Upper lobe of left lung (tissue), 6 donors: ENCODE data around the gene SAPCD2. TPM values are rescaled to one million over a fixed set of nuclear protein-coding genes. Genes with fewer than 3 reads are reported as not detected.

ENCODE experiments used
- ATAC-seq, 2 donors: fragments of 200-7000 bp; cut with Tn5 transposase; one replicate each; pipeline ENCODE4 v1.9.1; 2022; ENCODE audit warnings: mild to moderate bottlenecking in 2 of 2, moderate library complexity in 2 of 2; ENCODE audit not compliant: low FRiP score in 2 of 2
- DNase-seq, 2 donors: peaks; one replicate each; pipeline ENCODE4 v3.0.0-alpha.2; 2019 to 2020
- H3K27ac ChIP-seq, 4 donors: fragments of 200-600 bp; sonication (generic); one replicate each; pipeline ENCODE4 v1.5.1; 2016 to 2019
- H3K27me3 ChIP-seq, 4 donors: fragments of 200-600 bp; sonication (generic); one replicate each; pipeline ENCODE4 v1.5.1; 2017 to 2019
- H3K36me3 ChIP-seq, 4 donors: fragments of 200-600 bp; sonication (generic); one replicate each; pipeline ENCODE4 v1.5.1; 2016 to 2019
- H3K4me1 ChIP-seq, 4 donors: fragments of 200-600 bp; sonication (generic); one replicate each; pipeline ENCODE4 v1.5.1; 2018 to 2019
- H3K4me3 ChIP-seq, 4 donors: fragments of 200-600 bp; sonication (generic); one replicate each; pipeline ENCODE4 v1.5.1; 2017 to 2019; ENCODE audit warnings: mild to moderate bottlenecking in 2 of 4, moderate library complexity in 1 of 4
- H3K9me3 ChIP-seq, 4 donors: fragments of 200-600 bp; sonication (generic); one replicate each; pipeline ENCODE4 v1.5.1; 2018 to 2019
- CTCF ChIP-seq, 6 experiments: fragments of 450-650 bp in 4 of 6; fragments of 200-600 bp in 2 of 6; sonication (generic) in 2 of 6; IDR thresholded peaks; one replicate each; pipeline ENCODE4 v1.5.1; 2016 to 2019; ENCODE audit warnings: antibody characterized with exemption in 6 of 6
- EP300 ChIP-seq, 4 donors: sonication (generic); formaldehyde crosslinking; IDR thresholded peaks; one replicate each; pipeline ENCODE4 v1.5.1; 2017; ENCODE audit warnings: antibody characterized with exemption in 4 of 4, control low read depth in 2 of 4
- POLR2A ChIP-seq, 4 donors: fragments of 450-650 bp; IDR thresholded peaks; one replicate each; pipeline ENCODE4 v1.5.1; 2016 to 2017; ENCODE audit warnings: antibody characterized with exemption in 4 of 4, mild to moderate bottlenecking in 2 of 4
- POLR2AphosphoS5 ChIP-seq, 2 donors: sonication (generic); formaldehyde crosslinking; IDR thresholded peaks; one replicate each; pipeline ENCODE4 v1.5.1; 2017; ENCODE audit warnings: antibody characterized with exemption in 2 of 2
- WGBS, 2 donors: methylation state at CpG; one replicate each; pipeline ENCODE4 v1.1.5; 2017 to 2018; 5-methylcytosine and 5-hydroxymethylcytosine counted together
- total RNA-seq, 6 donors: library from RNA; depleted of rRNA in 4 of 6; stranded (reverse); fragments of >200 nt in 4 of 6; gene quantifications; one replicate each; pipeline versions ENCODE4 v1.1.0 to v1.2.1, GENCODE V29; 2016 to 2021
- donor health status: DM: no; HTN: no; CAD: no; lungs with moderate emphysema.
- donor health status: DM: no; HTN: yes; CAD: no; lungs with severe emphysema.

SAPCD2 gene
- total RNA-seq, 6 donors from 2014 or later, result 0.69 to 6.8 (median 1.4) TPM

DNA sequence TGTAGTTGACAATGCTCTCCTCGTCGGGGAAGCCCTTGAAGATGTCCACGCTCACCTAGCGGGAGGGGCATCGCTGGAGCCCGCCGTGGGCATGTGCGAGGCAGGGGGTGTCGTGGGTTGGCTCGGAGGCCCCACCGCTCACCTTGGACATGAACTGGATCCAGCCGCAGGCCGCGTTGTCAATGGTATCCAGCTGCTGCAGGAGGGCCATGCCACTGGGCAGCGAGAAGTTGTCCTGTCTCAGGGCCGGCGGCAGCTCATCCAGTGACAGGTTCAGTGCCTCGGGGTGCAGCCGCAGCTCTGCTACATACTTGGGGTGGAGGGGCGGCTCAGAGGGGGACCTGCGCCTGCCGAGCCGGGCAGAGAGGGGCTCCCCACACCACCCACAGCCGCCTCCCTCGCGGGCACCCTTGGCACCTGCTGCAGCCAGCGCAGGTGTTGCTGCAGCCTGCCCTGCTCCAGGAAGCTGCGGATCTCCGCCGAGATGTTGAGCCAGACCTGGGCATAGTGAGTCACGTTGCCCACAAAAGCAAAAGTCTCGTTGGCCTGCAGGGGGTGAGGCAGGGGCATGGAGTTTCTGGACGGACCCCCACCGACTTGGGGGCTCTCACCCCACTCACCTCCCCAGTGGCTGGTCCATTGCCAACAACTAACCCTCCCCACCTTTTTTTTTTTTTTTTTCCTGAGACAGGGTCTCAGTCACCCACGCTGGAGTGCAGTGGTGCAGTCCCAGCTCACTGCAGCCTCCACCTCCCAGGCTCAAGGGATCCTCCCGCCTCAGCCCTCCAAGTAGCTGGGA, 51.4 kb downstream of the SAPCD2 start:
- 84 to 90% methylated on average over 19 to 21 of the region's 36 CpGs for WGBS, 2 donors
- Histone ChIP-seq H3K27me3 (no peaks in the 10 kb centered on the region), H3K27ac (no peak overlapping the region), H3K36me3 (peaks cover 0 to 48% (median 32%) of the 10 kb centered on the region in 4 donors), H3K9me3 (no peaks in the 10 kb centered on the region), H3K4me1 (no peaks in the 10 kb centered on the region), H3K4me3 (no peak overlapping the region)
- ATAC-seq (no peak), DNase-seq (peak in 1 of 2 donors; percentile 76)
- no peak for TF ChIP-seq EP300 (IDR thresholded peaks at IDR 0.05)
- no peak for TF ChIP-seq CTCF (IDR thresholded peaks at IDR 0.05)
- TF ChIP-seq POLR2AphosphoS5 (IDR thresholded peaks at IDR 0.05), result no peak
- TF ChIP-seq POLR2A (IDR thresholded peaks at IDR 0.05), result no peak

- H3K4me1 ChIP-seq, result no peaks in the 10 kb centered on the region
- no peak overlapping the region for H3K4me3 ChIP-seq
- WGBS, 2 donors, result 95 to 96% methylated on average over 21 to 36 of the region's 45 CpGs
- H3K36me3 ChIP-seq, result peaks cover 0 to 53% (median 37%) of the 10 kb centered on the region in 4 donors
- TF ChIP-seq POLR2A (IDR thresholded peaks at IDR 0.05) (no peak), CTCF (IDR thresholded peaks at IDR 0.05) (no peak), EP300 (IDR thresholded peaks at IDR 0.05) (no peak), POLR2AphosphoS5 (IDR thresholded peaks at IDR 0.05) (no peak)
- ATAC-seq, result no peak
- no peak overlapping the region for H3K27ac ChIP-seq
- no peaks in the 10 kb centered on the region for H3K27me3 ChIP-seq
- DNase-seq, result peak in 1 of 2 donors; percentile 61
- H3K9me3 ChIP-seq, result no peaks in the 10 kb centered on the region
Observed at GRCh38 chr9:137017791-137018497, 52.4 kb downstream of the SAPCD2 start.

GRCh38 chr9:137017071-137017470, 53.3 kb downstream of the SAPCD2 start:
- no peaks in the 10 kb centered on the region for H3K9me3 ChIP-seq
- DNase-seq (peak in 1 of 2 donors; percentile 78), ATAC-seq (no peak)
- no peak for TF ChIP-seq CTCF (IDR thresholded peaks at IDR 0.05)
- TF ChIP-seq POLR2A (IDR thresholded peaks at IDR 0.05), result no peak
- TF ChIP-seq POLR2AphosphoS5 (IDR thresholded peaks at IDR 0.05), result no peak
- TF ChIP-seq EP300 (IDR thresholded peaks at IDR 0.05), result no peak
- no peaks in the 10 kb centered on the region for H3K27me3 ChIP-seq
- no peak overlapping the region for H3K4me3 ChIP-seq
- H3K4me1 ChIP-seq, result no peaks in the 10 kb centered on the region
- H3K27ac ChIP-seq, result no peak overlapping the region
- peaks cover 0 to 61% (median 44%) of the 10 kb centered on the region in 4 donors for H3K36me3 ChIP-seq
- WGBS, 2 donors, result 98 to 99% methylated on average over 26 to 28 of the region's 28 CpGs

- Histone ChIP-seq H3K27ac (no peak overlapping the region), H3K36me3 (peaks cover 0 to 67% (median 46%) of the 10 kb centered on the region in 4 donors), H3K4me1 (no peaks in the 10 kb centered on the region), H3K9me3 (no peaks in the 10 kb centered on the region), H3K4me3 (no peak overlapping the region), H3K27me3 (no peaks in the 10 kb centered on the region)
- 96 to 97% methylated on average over 5 to 16 of the region's 16 CpGs for WGBS, 2 donors
- ATAC-seq (no peak), DNase-seq (peak in 1 of 2 donors; percentile 69)
- TF ChIP-seq EP300 (IDR thresholded peaks at IDR 0.05) (no peak), POLR2AphosphoS5 (IDR thresholded peaks at IDR 0.05) (no peak), POLR2A (IDR thresholded peaks at IDR 0.05) (no peak), CTCF (IDR thresholded peaks at IDR 0.05) (no peak)
Observed at GRCh38 chr9:137016436-137016835, 53.9 kb downstream of the SAPCD2 start.
